Aorta (tissue), 5 donors: ENCODE results near the gene OR2AT4. TPM values are rescaled to one million over a fixed set of nuclear protein-coding genes. Genes with fewer than 3 reads are reported as not detected.
"Not testable (repeated sequence)": the region's sequence is repeated elsewhere in the genome, so short reads cannot be mapped to it uniquely, and the experiment has no call there.

Experiments
- ATAC-seq: fragments of 200-7000 bp; cut with Tn5 transposase; one replicate; pipeline ENCODE4 v1.9.1; 2022; ENCODE audit warnings: moderate library complexity; ENCODE audit not compliant: low FRiP score
- DNase-seq, 2 donors: peaks; one replicate each; pipeline ENCODE4 v3.0.0-alpha.2; 2020
- H3K27ac ChIP-seq, 2 donors: one replicate each; pipeline ENCODE4 v1.5.1; 2013; ENCODE audit warnings: low read length in 2 of 2, mild to moderate bottlenecking in 2 of 2, moderate library complexity in 2 of 2, control low read depth in 1 of 2, inconsistent platforms in 1 of 2, low read depth in 1 of 2
- H3K27me3 ChIP-seq, 2 donors: one replicate each; pipeline ENCODE4 v1.6.1; 2013; ENCODE audit warnings: control low read depth in 1 of 2, low read length in 1 of 2, mild to moderate bottlenecking in 1 of 2, moderate library complexity in 1 of 2; ENCODE audit not compliant: insufficient read depth in 2 of 2, control insufficient read depth in 1 of 2
- H3K36me3 ChIP-seq, 2 donors: one replicate each; pipeline ENCODE4 v1.6.1; 2013; ENCODE audit warnings: control low read depth in 1 of 2, low read length in 1 of 2, mild to moderate bottlenecking in 1 of 2; ENCODE audit not compliant: insufficient read depth in 2 of 2, control insufficient read depth in 1 of 2
- H3K4me1 ChIP-seq, 2 donors: one replicate each; pipeline ENCODE4 v1.6.1; 2013; ENCODE audit warnings: low read length in 2 of 2, control low read depth in 1 of 2, mild to moderate bottlenecking in 1 of 2, moderate library complexity in 1 of 2; ENCODE audit not compliant: insufficient read depth in 2 of 2, control insufficient read depth in 1 of 2
- H3K4me3 ChIP-seq, 2 donors: one replicate each; pipeline ENCODE4 v1.5.1; 2013; ENCODE audit warnings: low read length in 2 of 2, control low read depth in 1 of 2, mild to moderate bottlenecking in 1 of 2
- H3K9me3 ChIP-seq: one replicate; pipeline ENCODE4 v1.6.1; 2013; ENCODE audit warnings: mild to moderate bottlenecking, low read length; ENCODE audit not compliant: control insufficient read depth
- WGBS, 2 donors: extraction: QIAGEN DNeasy Blood & Tissue Kit; methylation state at CpG; one replicate each; pipeline ENCODE4 v1.1.7; 2013; 5-methylcytosine and 5-hydroxymethylcytosine counted together
- intact Hi-C, 2 donors: fragments of 100-400 bp; cut with DNase I; formaldehyde crosslinking; loops; one replicate each; pipeline versions ENCODE4 v1.14.2 to v1.15.0; 2022
- polyA plus RNA-seq, 2 donors: library from polyadenylated mRNA; stranded (reverse); fragments of 200-250 nt; gene quantifications; one replicate each; pipeline ENCODE4 v1.2.3, GENCODE V29; 2013
- total RNA-seq, 2 donors: library from RNA; stranded (reverse); fragmentation: NEBNext Ultra II Directional; extraction: Animal tissue kit (Norgen Biotek cat#: 25700); gene quantifications; one replicate each; pipeline ENCODE4 v1.2.1, GENCODE V29; 2021
- donor health status: healthy with polysubstance abuse.
- donor health status: Bipolar disorder and iron deficiency.
- donor health status: DM: no; HTN: no; CAD: no.
- donor health status: DM: no; HTN: no; CAD: no.
- donor health status: DM: yes; HTN: yes; CAD: no.

The OR2AT4 gene
- total and polyA plus RNA-seq, 4 donors: 0.88 TPM; not detected in 3

DNA sequence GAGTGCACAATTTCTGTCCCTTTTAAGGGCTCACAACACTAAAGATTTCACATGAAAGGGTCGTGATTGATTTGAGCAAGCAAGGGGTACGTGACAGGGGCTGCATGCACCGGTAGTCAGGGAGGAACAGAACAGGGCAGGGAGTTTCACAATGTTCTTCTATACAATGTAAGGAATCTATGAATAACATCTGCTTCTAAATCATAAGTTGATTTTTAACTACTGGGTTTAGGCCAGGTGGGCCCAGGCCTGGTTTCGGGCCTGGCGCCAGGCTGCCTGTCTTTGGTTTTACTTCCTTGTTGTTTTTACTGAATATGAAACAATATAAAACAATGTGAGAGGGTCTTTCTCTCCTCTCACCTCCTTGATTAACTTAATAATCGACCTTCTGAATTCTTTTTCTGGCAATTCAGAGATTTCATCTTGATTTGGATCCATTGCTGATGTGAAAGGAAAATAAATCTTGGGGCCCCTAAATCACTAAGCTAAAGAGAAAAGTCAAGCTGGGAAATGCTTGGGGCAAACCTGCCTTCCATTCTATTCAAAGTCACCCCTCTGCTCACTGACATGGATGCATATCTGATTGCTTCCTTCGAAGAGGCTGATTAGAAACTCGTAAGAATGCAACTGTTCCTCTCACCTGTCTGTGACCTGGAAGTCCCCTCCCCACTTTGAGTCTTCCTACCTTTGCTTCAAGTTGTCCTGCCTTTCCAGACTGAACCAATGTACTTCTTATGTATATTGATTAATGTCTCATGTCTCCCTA, 47.0 kb downstream of the OR2AT4 start:
- H3K27ac ChIP-seq, ATAC-seq, H3K4me1 ChIP-seq, H3K36me3 ChIP-seq, H3K9me3 ChIP-seq, DNase-seq, intact Hi-C loops, H3K27me3 ChIP-seq, H3K4me3 ChIP-seq: not testable (repeated sequence)
- WGBS, 2 donors: 88 to 91% methylated on average over 7 to 8 of the region's 8 CpGs

DNA sequence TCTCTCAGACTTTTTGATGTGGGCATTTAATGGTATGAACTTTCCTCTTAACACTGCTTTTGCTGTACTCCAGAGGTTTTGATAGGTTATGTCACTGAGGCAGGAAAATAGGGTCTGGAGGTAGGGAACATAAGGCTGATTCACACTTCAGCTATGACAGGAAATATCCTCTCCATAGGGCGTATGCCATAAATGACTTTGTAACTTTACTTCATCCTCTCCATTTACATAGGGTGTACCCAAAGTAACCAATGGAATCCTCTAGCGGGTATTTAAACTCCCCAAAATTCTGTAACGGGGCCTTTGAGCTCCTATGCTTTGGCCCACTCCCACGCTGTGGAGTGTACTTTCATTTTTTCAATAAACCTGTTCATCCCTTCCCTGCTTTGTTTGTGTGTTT, 49.5 kb downstream of the OR2AT4 start:
- no peak for DNase-seq
- no peak for ATAC-seq
- 88 to 89% methylated on average over 4 of the region's 4 CpGs for WGBS, 2 donors

DNA sequence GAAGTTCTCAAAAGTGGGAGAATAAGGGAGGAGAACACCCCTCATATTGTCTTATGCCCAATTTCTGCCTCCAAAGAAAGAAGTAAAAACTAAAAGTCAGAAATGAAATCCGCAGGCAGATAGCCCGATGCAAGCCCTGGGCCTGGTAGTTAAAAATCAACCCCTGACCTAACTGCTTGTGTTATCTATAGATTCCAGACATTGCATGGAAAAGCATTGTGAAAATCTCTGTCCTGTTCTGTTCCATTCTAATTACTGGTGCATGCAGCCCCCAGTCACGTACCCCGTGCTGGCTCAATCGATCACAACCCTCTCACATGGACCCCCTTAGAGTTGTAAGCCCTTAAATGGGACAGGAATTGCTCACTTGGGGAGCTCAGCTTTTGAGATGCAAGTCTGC, 50.0 kb downstream of the OR2AT4 start:
- intact Hi-C loops, H3K36me3 ChIP-seq, ATAC-seq, H3K9me3 ChIP-seq, H3K27ac ChIP-seq, H3K4me1 ChIP-seq, H3K27me3 ChIP-seq, DNase-seq, H3K4me3 ChIP-seq: not testable (repeated sequence)
- WGBS, 2 donors: 73 to 86% methylated on average over 5 of the region's 5 CpGs

More for the DNA sequence above, 49.5 kb downstream of the OR2AT4 start:
- Histone ChIP-seq H3K9me3 (no peaks in the 10 kb centered on the region), H3K4me1 (no peaks in the 10 kb centered on the region), H3K36me3 (no peaks in the 10 kb centered on the region), H3K4me3 (no peak overlapping the region), H3K27me3 (no peaks in the 10 kb centered on the region), H3K27ac (no peak overlapping the region)
- intact Hi-C loops: no loop called here

DNA sequence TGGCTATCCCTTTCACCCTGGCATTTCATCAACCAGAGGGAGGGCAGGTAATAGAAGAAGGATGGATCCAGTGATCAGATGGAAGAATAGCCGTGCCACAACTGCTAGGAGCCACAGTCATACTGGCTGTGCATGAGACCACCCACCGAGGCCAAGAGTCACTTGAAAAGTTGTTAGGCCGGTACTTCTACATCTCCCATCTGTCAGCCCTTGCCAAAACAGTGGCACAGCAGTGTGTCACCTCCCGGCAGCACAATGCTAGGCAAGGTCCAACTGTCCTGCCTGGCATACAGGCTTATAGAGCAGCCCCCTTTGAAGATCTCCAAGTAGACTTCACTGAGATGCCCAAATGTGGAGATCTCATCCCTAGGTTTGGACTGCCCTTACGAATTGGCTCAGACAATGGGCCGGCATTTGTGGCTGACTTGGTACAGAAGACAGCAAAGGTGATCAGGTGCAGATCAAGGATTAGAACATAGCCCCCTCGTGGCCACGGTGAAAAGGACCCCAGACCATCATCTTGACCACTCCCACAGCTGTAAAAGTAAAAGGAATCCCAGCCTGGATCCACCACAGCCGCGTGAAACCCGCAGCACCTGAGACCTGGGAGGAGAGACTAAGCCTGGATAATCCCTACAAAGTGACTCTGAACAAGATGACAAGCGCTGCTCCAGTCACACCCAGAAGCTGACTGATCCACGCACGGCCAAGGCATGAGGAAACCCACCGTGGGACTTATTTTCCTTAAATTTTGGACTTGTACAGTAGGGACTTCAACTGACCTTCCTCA, 52.1 kb downstream of the OR2AT4 start:
- WGBS, 2 donors: 83 to 89% methylated on average over 15 of the region's 15 CpGs

DNA sequence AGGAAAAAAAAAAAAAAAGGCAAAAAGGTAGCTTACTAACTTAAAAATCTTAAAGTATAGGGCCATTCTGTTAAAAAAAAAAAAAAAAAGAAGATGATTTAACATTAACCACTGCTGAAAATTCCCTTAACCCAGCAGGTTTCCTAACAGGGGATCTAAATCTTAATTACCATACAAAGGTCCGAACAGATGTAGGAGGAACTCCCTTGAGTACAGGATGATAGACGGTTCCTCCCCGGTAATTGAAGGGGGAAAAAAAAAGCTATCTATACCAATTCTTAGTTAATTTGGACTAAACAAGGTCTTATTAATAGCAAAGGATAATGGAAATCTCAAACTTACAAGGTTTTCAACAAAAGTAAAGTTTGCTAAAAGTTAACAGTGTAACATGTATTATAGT, 54.9 kb downstream of the OR2AT4 start:
- H3K27ac ChIP-seq, H3K27me3 ChIP-seq, H3K36me3 ChIP-seq, intact Hi-C loops, H3K9me3 ChIP-seq, H3K4me3 ChIP-seq, DNase-seq, H3K4me1 ChIP-seq, ATAC-seq: not testable (repeated sequence)
- 43 to 57% methylated on average over 3 of the region's 3 CpGs for WGBS, 2 donors

More for the DNA sequence above, 52.1 kb downstream of the OR2AT4 start:
- H3K27me3 ChIP-seq, H3K36me3 ChIP-seq, H3K4me3 ChIP-seq, H3K4me1 ChIP-seq, ATAC-seq, H3K27ac ChIP-seq, H3K9me3 ChIP-seq, intact Hi-C loops: not testable (repeated sequence)
- DNase-seq: peak in 1 of 2 donors; percentile 54

DNA sequence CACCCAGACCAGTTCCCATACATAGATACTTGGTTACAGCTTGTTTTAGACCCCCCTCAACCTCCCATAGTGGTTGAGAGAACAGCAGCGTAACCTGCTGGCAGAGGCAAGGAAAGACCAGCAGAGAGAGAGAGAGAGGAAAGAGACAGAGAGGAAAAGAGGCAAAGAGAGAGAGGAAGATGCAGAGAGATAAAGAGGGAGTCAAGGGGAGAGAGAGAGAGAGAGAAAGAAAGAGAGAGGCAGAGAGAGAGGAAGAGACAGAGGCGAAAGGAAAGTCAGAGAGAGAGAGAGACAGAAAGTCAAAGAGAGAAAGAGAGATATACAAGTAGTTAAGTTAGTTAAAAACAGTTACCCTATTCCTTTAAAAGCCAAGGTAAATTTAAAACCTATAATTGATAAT, 55.4 kb downstream of the OR2AT4 start:
- H3K4me1 ChIP-seq: no peaks in the 10 kb centered on the region
- H3K4me3 ChIP-seq: no peak overlapping the region
- WGBS, 2 donors: 95 to 98% methylated on average over 2 of the region's 2 CpGs
- no peaks in the 10 kb centered on the region for H3K9me3 ChIP-seq
- no peak overlapping the region for H3K27ac ChIP-seq
- ATAC-seq: no peak
- H3K27me3 ChIP-seq: no peaks in the 10 kb centered on the region
- intact Hi-C loops: no loop called here
- H3K36me3 ChIP-seq: no peaks in the 10 kb centered on the region
- DNase-seq: no peak

DNA sequence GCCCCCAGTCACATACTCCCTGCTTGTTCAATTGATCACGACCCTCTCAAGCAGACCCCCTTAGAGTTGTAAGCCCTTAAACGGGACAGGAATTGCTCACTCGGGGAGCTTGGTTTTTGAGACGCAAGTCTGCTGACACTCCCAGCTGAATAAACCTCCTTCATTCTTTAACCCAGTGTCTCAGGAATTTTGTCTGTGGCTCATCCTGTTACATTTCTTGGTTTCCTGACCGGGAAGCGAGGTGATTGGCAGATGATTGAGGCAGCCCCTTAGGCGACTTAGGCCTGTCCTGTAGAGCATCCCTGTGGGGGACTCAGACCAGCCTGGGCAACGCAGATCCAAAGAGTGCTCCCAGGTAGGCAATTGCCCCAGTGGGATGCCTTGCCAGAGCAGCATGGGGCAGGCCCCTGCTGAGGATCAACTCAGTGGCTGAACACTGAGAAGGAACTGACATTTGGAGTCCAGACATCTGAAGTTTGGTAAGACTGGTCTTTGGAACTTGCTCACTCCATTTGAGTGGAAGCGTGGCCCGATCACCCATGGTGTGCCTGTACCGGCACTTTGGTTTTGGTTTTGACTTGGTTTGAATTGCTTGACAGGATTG, 56.4 kb downstream of the OR2AT4 start:
- WGBS, 2 donors: 90 to 92% methylated on average over 11 of the region's 11 CpGs
- intact Hi-C loops: no loop called here
- no peaks in the 10 kb centered on the region for H3K27me3 ChIP-seq
- no peaks in the 10 kb centered on the region for H3K4me1 ChIP-seq
- no peaks in the 10 kb centered on the region for H3K36me3 ChIP-seq
- H3K9me3 ChIP-seq: no peaks in the 10 kb centered on the region
- H3K27ac ChIP-seq: no peak overlapping the region
- ATAC-seq (no peak), DNase-seq (no peak)
- H3K4me3 ChIP-seq: no peak overlapping the region

DNA sequence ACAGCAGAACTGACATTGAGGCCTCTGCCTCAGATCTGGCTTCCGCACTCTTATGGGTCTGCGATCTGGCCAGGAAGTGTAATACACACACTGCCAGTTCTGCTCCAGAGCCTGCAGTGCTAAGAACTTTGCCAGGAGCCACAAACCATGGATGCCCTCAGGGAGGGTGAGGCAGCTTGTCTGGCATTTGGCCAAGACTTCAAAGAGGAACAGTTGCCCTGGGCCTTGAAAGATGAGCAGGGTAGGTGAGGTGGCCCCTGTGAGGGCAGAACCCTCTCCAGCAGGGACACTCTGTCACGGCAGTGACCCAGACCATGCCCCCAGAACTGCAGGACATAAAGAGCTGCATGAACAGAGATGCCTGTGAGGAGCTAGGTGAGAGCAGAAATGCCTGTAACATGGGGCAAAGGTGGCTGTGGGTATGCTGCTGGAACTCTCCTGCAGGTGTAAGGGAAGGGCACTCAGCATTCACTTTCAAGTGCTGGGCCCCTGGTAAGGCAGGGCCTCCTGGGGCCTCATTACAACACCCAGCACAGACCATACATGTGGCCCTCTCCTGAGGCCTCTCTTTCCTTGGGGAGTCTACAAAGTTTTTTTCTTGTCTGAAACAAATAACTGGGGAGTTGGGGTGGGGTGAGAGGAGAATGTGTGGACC, 60.6 kb downstream of the OR2AT4 start:
- Histone ChIP-seq H3K4me3 (no peak overlapping the region), H3K36me3 (no peaks in the 10 kb centered on the region), H3K4me1 (no peaks in the 10 kb centered on the region), H3K9me3 (no peaks in the 10 kb centered on the region), H3K27ac (no peak overlapping the region), H3K27me3 (no peaks in the 10 kb centered on the region)
- ATAC-seq: no peak
- 81 to 84% methylated on average over 3 of the region's 3 CpGs for WGBS, 2 donors
- DNase-seq: no peak
- intact Hi-C loops: no loop called here
